GM13976 (cell line): ENCODE results near the gene COL9A3.

Experiments used
- DNase-seq: peaks from one replicate; pipeline ENCODE4 v3.0.0; 2012; ENCODE audit warnings: low spot score
- CTCF ChIP-seq: IDR thresholded peaks from 2 replicates; pipeline ENCODE4 v1.5.1; 2012; ENCODE audit warnings: borderline replicate concordance, mild to moderate bottlenecking; ENCODE audit not compliant: insufficient read depth; ENCODE audit errors: extremely low read depth, missing control alignments, control extremely low read depth
- in situ Hi-C: fragments of 300-500 bp; cut with MboI; formaldehyde crosslinking; loops from one replicate; pipeline ENCODE4 v1.12.0; 2022; ENCODE audit warnings: low sequenced_read_pairs, mixed read lengths, inconsistent platforms; ENCODE audit not compliant: unreplicated experiment

The COL9A3 gene

GRCh38 chr20:62809530-62810428 lies 7.1 kb upstream of the COL9A3 start:
- in situ Hi-C loops = no loop called here
- TF ChIP-seq CTCF = no peak
- no peak for DNase-seq

GRCh38 chr20:62811320-62811719 lies 5.5 kb upstream of the COL9A3 start:
- DNase-seq = no peak
- in situ Hi-C loops = no loop called here
- TF ChIP-seq CTCF = no peak

- no peak for DNase-seq
- in situ Hi-C loops = no loop called here
- TF ChIP-seq CTCF = no peak
These were observed 5.1 kb upstream of the COL9A3 start for GRCh38 chr20:62811720-62812119.

- no peak for TF ChIP-seq CTCF
- no peak for DNase-seq
- in situ Hi-C loops = no loop called here
These were observed 4.5 kb upstream of the COL9A3 start for GRCh38 chr20:62812181-62812906.

GRCh38 chr20:62812907-62813200 lies 4.0 kb upstream of the COL9A3 start:
- no peak for TF ChIP-seq CTCF
- in situ Hi-C loops = no loop called here
- no peak for DNase-seq

- in situ Hi-C loops = no loop called here
- DNase-seq = no peak
- no peak for TF ChIP-seq CTCF
These were observed 3.3 kb upstream of the COL9A3 start for GRCh38 chr20:62813588-62813987.
